Thyroid gland (tissue), 4 donors: Measurements from ENCODE around the gene KRTAP5-7.

ENCODE experiments used
- POLR2A ChIP-seq, 2 donors: fragments of 450-650 bp; IDR thresholded peaks; one replicate each; pipeline ENCODE4 v1.6.1; 2017; ENCODE audit warnings: antibody characterized with exemption in 2 of 2, mild to moderate bottlenecking in 2 of 2, moderate library complexity in 1 of 2
- TF ChIP-seq, protein P1 (sequence below), 6 experiments: fragments of 200-600 bp in 3 of 6; fragments of 450-650 bp in 3 of 6; sonication (generic) in 3 of 6; IDR thresholded peaks; one replicate each; pipeline ENCODE4 v1.5.1; 2016 to 2019; ENCODE audit warnings: antibody characterized with exemption in 6 of 6, mild to moderate bottlenecking in 2 of 6, inconsistent platforms in 1 of 6, moderate library complexity in 1 of 6

- TF ChIP-seq, protein P1, sequence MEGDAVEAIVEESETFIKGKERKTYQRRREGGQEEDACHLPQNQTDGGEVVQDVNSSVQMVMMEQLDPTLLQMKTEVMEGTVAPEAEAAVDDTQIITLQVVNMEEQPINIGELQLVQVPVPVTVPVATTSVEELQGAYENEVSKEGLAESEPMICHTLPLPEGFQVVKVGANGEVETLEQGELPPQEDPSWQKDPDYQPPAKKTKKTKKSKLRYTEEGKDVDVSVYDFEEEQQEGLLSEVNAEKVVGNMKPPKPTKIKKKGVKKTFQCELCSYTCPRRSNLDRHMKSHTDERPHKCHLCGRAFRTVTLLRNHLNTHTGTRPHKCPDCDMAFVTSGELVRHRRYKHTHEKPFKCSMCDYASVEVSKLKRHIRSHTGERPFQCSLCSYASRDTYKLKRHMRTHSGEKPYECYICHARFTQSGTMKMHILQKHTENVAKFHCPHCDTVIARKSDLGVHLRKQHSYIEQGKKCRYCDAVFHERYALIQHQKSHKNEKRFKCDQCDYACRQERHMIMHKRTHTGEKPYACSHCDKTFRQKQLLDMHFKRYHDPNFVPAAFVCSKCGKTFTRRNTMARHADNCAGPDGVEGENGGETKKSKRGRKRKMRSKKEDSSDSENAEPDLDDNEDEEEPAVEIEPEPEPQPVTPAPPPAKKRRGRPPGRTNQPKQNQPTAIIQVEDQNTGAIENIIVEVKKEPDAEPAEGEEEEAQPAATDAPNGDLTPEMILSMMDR (IDR thresholded peaks at IDR 0.05) = no peak
- no peak for TF ChIP-seq POLR2A (IDR thresholded peaks at IDR 0.05)
Observed at GRCh38 chr11:71490044-71490730, 36.9 kb upstream of the KRTAP5-7 start.
